ENCODE measurements around the gene TLCD2. TPM values are rescaled to one million over a fixed set of nuclear protein-coding genes. Genes with fewer than 3 reads are reported as not detected.

Gene TLCD2
- total and polyA plus RNA-seq, 9 of the 15 experiments (the other 6 are each of a cell fraction or from before 2014, with no cell fraction given) = 0.10 to 0.89 (median 0.58) TPM

- TF ChIP-seq SMARCC2 (IDR thresholded peaks at IDR 0.05; ENCODE audit: low read depth) (no peak), DNMT1 (IDR thresholded peaks at IDR 0.05) (no peak), PREB (CRISPR knock-in tag; IDR thresholded peaks at IDR 0.05) (no peak), ZBTB40 (IDR thresholded peaks at IDR 0.05) (0 out of 2 replicates have a peak, but pooled peaks have one; percentile 31), ZBTB40 (CRISPR knock-in tag; IDR thresholded peaks at IDR 0.05) (no peak), ETV5 (CRISPR knock-in tag; IDR thresholded peaks at IDR 0.05; ENCODE audit: low read depth) (no peak), DIDO1 (tag; IDR thresholded peaks at IDR 0.05; ENCODE audit: low read depth) (no peak), EZH2 (IDR thresholded peaks at IDR 0.05; ENCODE audit: borderline replicate concordance, low read depth, low read length) (no peak), GTF2F1 (IDR thresholded peaks at IDR 0.05; ENCODE audit: low read depth, low read length) (no peak), HMGN3 (IDR thresholded peaks at IDR 0.05; ENCODE audit: borderline replicate concordance, extremely low read depth, insufficient read length, low read depth, low read length) (peak; percentile 25)
Measured at GRCh38 chr17:1709971-1710806, at the start of gene TLCD2 (continued).
